ENCODE data around the gene TYRO3.
"Not testable (repeated sequence)": the region's sequence is repeated elsewhere in the genome, so short reads cannot be mapped to it uniquely, and the experiment has no call there.

Gene TYRO3

GRCh38 chr15:41570764-41571163, 11.8 kb downstream of the TYRO3 start:
- in situ Hi-C loops (cut with HindIII; ENCODE audit: low sequenced_read_pairs), result no loop called here

- in situ Hi-C loops (cut with HindIII; ENCODE audit: low sequenced_read_pairs), result no loop called here
Measured at GRCh38 chr15:41571948-41572347, 12.9 kb downstream of the TYRO3 start.

- in situ Hi-C loops (cut with HindIII; ENCODE audit: low sequenced_read_pairs), result no loop called here
Measured at GRCh38 chr15:41572866-41573265, 13.9 kb downstream of the TYRO3 start.

GRCh38 chr15:41573396-41573795, 14.4 kb downstream of the TYRO3 start:
- in situ Hi-C loops (cut with HindIII; ENCODE audit: low sequenced_read_pairs), result no loop called here

GRCh38 chr15:41574158-41574557, 15.1 kb downstream of the TYRO3 start:
- in situ Hi-C loops (cut with HindIII; ENCODE audit: low sequenced_read_pairs), result no loop called here

- in situ Hi-C loops (cut with HindIII; ENCODE audit: low sequenced_read_pairs), result no loop called here
Measured at GRCh38 chr15:41575282-41575681, 16.3 kb downstream of the TYRO3 start.

GRCh38 chr15:41577863-41578735, 19.1 kb downstream of the TYRO3 start:
- in situ Hi-C loops (cut with HindIII; ENCODE audit: low sequenced_read_pairs), result no loop called here

- in situ Hi-C loops (cut with HindIII; ENCODE audit: low sequenced_read_pairs), result no loop called here
Measured at GRCh38 chr15:41578736-41579383, 19.8 kb downstream of the TYRO3 start.

GRCh38 chr15:41581110-41581509, 22.1 kb downstream of the TYRO3 start:
- in situ Hi-C loops (cut with HindIII; ENCODE audit: low sequenced_read_pairs), result no loop called here

GRCh38 chr15:41583795-41584194, 24.8 kb downstream of the TYRO3 start:
- in situ Hi-C loops (cut with HindIII; ENCODE audit: low sequenced_read_pairs), result no loop called here

- in situ Hi-C loops (cut with HindIII; ENCODE audit: low sequenced_read_pairs), result no loop called here
Measured at GRCh38 chr15:41584636-41585126, 25.7 kb downstream of the TYRO3 start.

GRCh38 chr15:41585127-41586047, 26.4 kb downstream of the TYRO3 start:
- in situ Hi-C loops (cut with HindIII; ENCODE audit: low sequenced_read_pairs), result no loop called here

GRCh38 chr15:41586531-41587282, 27.7 kb downstream of the TYRO3 start:
- in situ Hi-C loops (cut with HindIII; ENCODE audit: low sequenced_read_pairs), result not testable (repeated sequence)

- in situ Hi-C loops (cut with HindIII; ENCODE audit: low sequenced_read_pairs), result not testable (repeated sequence)
Measured at GRCh38 chr15:41589018-41589417, 30.0 kb downstream of the TYRO3 start.

GRCh38 chr15:41589571-41589970, 30.6 kb downstream of the TYRO3 start:
- in situ Hi-C loops (cut with HindIII; ENCODE audit: low sequenced_read_pairs), result not testable (repeated sequence)

- in situ Hi-C loops (cut with HindIII; ENCODE audit: low sequenced_read_pairs), result not testable (repeated sequence)
Measured at GRCh38 chr15:41591217-41591616, 32.2 kb downstream of the TYRO3 start.

- in situ Hi-C loops (cut with HindIII; ENCODE audit: low sequenced_read_pairs), result not testable (repeated sequence)
Measured at GRCh38 chr15:41592718-41593117, 33.7 kb downstream of the TYRO3 start.

GRCh38 chr15:41594801-41595746, 36.1 kb downstream of the TYRO3 start:
- in situ Hi-C loops (cut with HindIII; ENCODE audit: low sequenced_read_pairs), result no loop called here

GRCh38 chr15:41596972-41597371, 38.0 kb downstream of the TYRO3 start:
- in situ Hi-C loops (cut with HindIII; ENCODE audit: low sequenced_read_pairs), result no loop called here

Measured in endothelial cell of hepatic sinusoid (primary cell).